Osteoblast (primary cell): ENCODE measurements around the gene SSU72. TPM values are rescaled to one million over a fixed set of nuclear protein-coding genes. Genes with fewer than 3 reads are reported as not detected.

Experiments used
- DNase-seq: peaks from one replicate; pipeline ENCODE4 v3.0.0; 2011; ENCODE audit warnings: low spot score, mixed read lengths; ENCODE audit not compliant: insufficient read length; ENCODE audit errors: missing footprints
- H2AFZ ChIP-seq: 2 replicates; pipeline ENCODE4 v1.6.0; 2011; ENCODE audit warnings: mild to moderate bottlenecking, low read length
- H3K27ac ChIP-seq: 2 replicates; pipeline ENCODE4 v1.5.1; 2011; ENCODE audit warnings: mild to moderate bottlenecking, low read depth, low read length, moderate library complexity
- H3K27me3 ChIP-seq: 2 replicates; pipeline ENCODE4 v1.6.0; 2012; ENCODE audit warnings: mild to moderate bottlenecking, control low read depth, inconsistent platforms, low read length, moderate library complexity; ENCODE audit not compliant: insufficient read depth
- H3K36me3 ChIP-seq: 2 replicates; pipeline ENCODE4 v1.5.1; 2011; ENCODE audit warnings: mild to moderate bottlenecking, low read length, control low read depth, moderate library complexity; ENCODE audit not compliant: insufficient read depth
- H3K4me1 ChIP-seq: 2 replicates; pipeline ENCODE4 v1.5.1; 2011; ENCODE audit warnings: mild to moderate bottlenecking, low read length, control low read depth, moderate library complexity; ENCODE audit not compliant: insufficient read depth
- H3K4me2 ChIP-seq: 2 replicates; pipeline ENCODE4 v1.6.0; 2011; ENCODE audit warnings: mild to moderate bottlenecking, low read length; ENCODE audit not compliant: insufficient read depth
- H3K4me3 ChIP-seq: fragments of 200-600 bp; sonication (generic); 3 replicates; pipeline ENCODE4 v1.5.1; 2012; ENCODE audit warnings: mild to moderate bottlenecking, low read length, inconsistent platforms; ENCODE audit not compliant: insufficient read depth
- H3K79me2 ChIP-seq: 2 replicates; pipeline ENCODE4 v1.6.0; 2012; ENCODE audit warnings: mild to moderate bottlenecking, low read length, control low read depth, inconsistent platforms; ENCODE audit not compliant: insufficient read depth
- H3K9me3 ChIP-seq: 2 replicates; pipeline ENCODE4 v1.5.1; 2011; ENCODE audit warnings: low read depth, low read length, control low read depth
- H4K20me1 ChIP-seq: 2 replicates; pipeline ENCODE4 v1.6.0; 2012; ENCODE audit warnings: mild to moderate bottlenecking, low read length, control low read depth; ENCODE audit not compliant: insufficient read depth
- CTCF ChIP-seq: IDR thresholded peaks from 2 replicates; pipeline ENCODE4 v1.5.1; 2011; ENCODE audit warnings: mild to moderate bottlenecking, low read depth, low read length, moderate library complexity; ENCODE audit errors: extremely low read depth
- total RNA-seq: library from RNA; depleted of rRNA; stranded (reverse); fragments of >200 nt; gene quantifications from 2 replicates; pipeline ENCODE4 v1.2.3, GENCODE V29; 2012

SSU72 gene
- total RNA-seq, 1 donor: 73.1 TPM

GRCh38 chr1:1531947-1532346, 42.7 kb downstream of the SSU72 start:
- no peak overlapping the region for H3K4me2 ChIP-seq
- H3K36me3 ChIP-seq: peaks cover 22% of the 10 kb centered on the region
- no peak overlapping the region for H3K4me3 ChIP-seq
- no peak overlapping the region for H3K27ac ChIP-seq
- DNase-seq: peak; percentile 49
- H2AFZ ChIP-seq: no peak overlapping the region
- H3K79me2 ChIP-seq: peaks cover 2% of the 10 kb centered on the region
- no peaks in the 10 kb centered on the region for H3K27me3 ChIP-seq
- H4K20me1 ChIP-seq: no peaks in the 10 kb centered on the region
- H3K4me1 ChIP-seq: no peaks in the 10 kb centered on the region
- no peaks in the 10 kb centered on the region for H3K9me3 ChIP-seq
- no peak for TF ChIP-seq CTCF

- H3K79me2 ChIP-seq: peaks cover 2% of the 10 kb centered on the region
- H3K4me2 ChIP-seq: no peak overlapping the region
- no peak overlapping the region for H3K4me3 ChIP-seq
- no peak for DNase-seq
- H4K20me1 ChIP-seq: no peaks in the 10 kb centered on the region
- no peaks in the 10 kb centered on the region for H3K9me3 ChIP-seq
- no peak for TF ChIP-seq CTCF
- no peak overlapping the region for H2AFZ ChIP-seq
- H3K4me1 ChIP-seq: no peaks in the 10 kb centered on the region
- no peaks in the 10 kb centered on the region for H3K27me3 ChIP-seq
- H3K27ac ChIP-seq: no peak overlapping the region
- peaks cover 22% of the 10 kb centered on the region for H3K36me3 ChIP-seq
Observed at GRCh38 chr1:1529936-1530335, 44.7 kb downstream of the SSU72 start.

GRCh38 chr1:1529321-1529720, 45.3 kb downstream of the SSU72 start:
- Histone ChIP-seq H3K4me2 (no peak overlapping the region), H3K79me2 (peaks cover 2% of the 10 kb centered on the region), H3K27me3 (no peaks in the 10 kb centered on the region), H3K27ac (no peak overlapping the region), H3K36me3 (peaks cover 22% of the 10 kb centered on the region), H3K4me3 (no peak overlapping the region), H3K4me1 (no peaks in the 10 kb centered on the region), H3K9me3 (no peaks in the 10 kb centered on the region), H4K20me1 (no peaks in the 10 kb centered on the region), H2AFZ (no peak overlapping the region)
- no peak for TF ChIP-seq CTCF
- peak; percentile 66 for DNase-seq

- H2AFZ ChIP-seq: no peak overlapping the region
- no peaks in the 10 kb centered on the region for H3K27me3 ChIP-seq
- peaks cover 2% of the 10 kb centered on the region for H3K79me2 ChIP-seq
- H3K4me1 ChIP-seq: no peaks in the 10 kb centered on the region
- H3K4me3 ChIP-seq: no peak overlapping the region
- no peak overlapping the region for H3K4me2 ChIP-seq
- peak; percentile 70 for DNase-seq
- no peak for TF ChIP-seq CTCF
- no peaks in the 10 kb centered on the region for H3K9me3 ChIP-seq
- no peak overlapping the region for H3K27ac ChIP-seq
- H4K20me1 ChIP-seq: no peaks in the 10 kb centered on the region
- H3K36me3 ChIP-seq: peaks cover 22% of the 10 kb centered on the region
Observed at GRCh38 chr1:1528301-1529267, 46.1 kb downstream of the SSU72 start.
